Muscle of leg (tissue), 11 donors: Measurements from ENCODE around the gene RIF1. TPM values are rescaled to one million over a fixed set of nuclear protein-coding genes. Genes with fewer than 3 reads are reported as not detected.

Experiments used
- DNase-seq: peaks from one replicate; pipeline ENCODE4 v3.0.0; 2013
- H3K27ac ChIP-seq: one replicate; pipeline ENCODE4 v1.5.1; 2013; ENCODE audit warnings: mild to moderate bottlenecking, low read length, control low read depth
- H3K27me3 ChIP-seq: one replicate; pipeline ENCODE4 v1.6.1; 2013; ENCODE audit warnings: low read length; ENCODE audit not compliant: control insufficient read depth, insufficient read depth
- H3K36me3 ChIP-seq: one replicate; pipeline ENCODE4 v1.6.1; 2013; ENCODE audit warnings: low read length; ENCODE audit not compliant: control insufficient read depth, insufficient read depth
- H3K4me1 ChIP-seq: one replicate; pipeline ENCODE4 v1.6.1; 2013; ENCODE audit warnings: low read length; ENCODE audit not compliant: control insufficient read depth, insufficient read depth
- H3K4me3 ChIP-seq: one replicate; pipeline ENCODE4 v1.5.1; 2013; ENCODE audit warnings: low read length, control low read depth
- H3K9me3 ChIP-seq: replicated peaks from 2 replicates; pipeline ENCODE4 v1.6.1; 2013; ENCODE audit warnings: low read depth, low read length; ENCODE audit not compliant: control insufficient read depth
- WGBS: methylation state at CpG from one replicate; pipeline ENCODE4 v1.1.5; 2013; ENCODE audit warnings: missing lambda C conversion rate; ENCODE audit not compliant: insufficient coverage; 5-methylcytosine and 5-hydroxymethylcytosine counted together
- polyA plus RNA-seq, 8 donors: library from polyadenylated mRNA; unstranded; fragments of 120-200 nt; gene quantifications; one replicate each; pipeline versions ENCODE4 v1.2.1 to v1.2.3, GENCODE V29; 2013; ENCODE audit warnings: inconsistent platforms in 1 of 8, low replicate concordance in 1 of 8; ENCODE audit not compliant: insufficient read length in 8 of 8, insufficient read depth in 1 of 8
- total RNA-seq: library from RNA; stranded (reverse); fragments of 120-200 nt; gene quantifications from one replicate; pipeline ENCODE4 v1.2.4, GENCODE V29; 2013

Gene RIF1
- total and polyA plus RNA-seq, 9 donors = 31.0 to 124 (median 50.8) TPM

DNA sequence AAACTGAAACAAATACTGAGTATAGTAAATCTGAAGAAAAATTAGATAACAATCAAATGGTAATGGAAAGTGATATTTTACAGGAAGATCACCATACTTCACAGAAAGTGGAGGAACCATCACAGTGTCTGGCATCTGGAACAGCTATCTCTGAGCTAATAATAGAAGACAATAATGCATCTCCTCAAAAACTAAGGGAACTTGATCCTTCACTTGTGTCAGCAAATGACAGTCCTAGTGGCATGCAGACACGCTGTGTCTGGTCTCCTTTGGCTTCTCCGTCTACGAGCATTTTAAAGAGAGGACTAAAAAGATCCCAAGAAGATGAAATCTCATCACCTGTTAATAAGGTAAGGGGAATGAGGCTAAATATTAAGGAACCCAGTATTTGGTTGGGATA, 56.1 kb downstream of the RIF1 start:
- H3K27ac ChIP-seq = no peak overlapping the region
- no CpG with 5 or more reads among the region's 3 CpGs for WGBS
- DNase-seq = no peak
- H3K27me3 ChIP-seq = no peaks in the 10 kb centered on the region
- no peak overlapping the region for H3K4me3 ChIP-seq
- H3K9me3 ChIP-seq = no peaks in the 10 kb centered on the region
- no peaks in the 10 kb centered on the region for H3K4me1 ChIP-seq
- peaks cover 33% of the 10 kb centered on the region for H3K36me3 ChIP-seq

- H3K27ac ChIP-seq = no peak overlapping the region
- no CpG with 5 or more reads among the region's 1 CpG for WGBS
- H3K4me1 ChIP-seq = no peaks in the 10 kb centered on the region
- H3K27me3 ChIP-seq = no peaks in the 10 kb centered on the region
- no peak for DNase-seq
- no peak overlapping the region for H3K4me3 ChIP-seq
- no peaks in the 10 kb centered on the region for H3K9me3 ChIP-seq
- peaks cover 19% of the 10 kb centered on the region for H3K36me3 ChIP-seq
Observed at GRCh38 chr2:151470556-151470955, 60.9 kb downstream of the RIF1 start.

DNA sequence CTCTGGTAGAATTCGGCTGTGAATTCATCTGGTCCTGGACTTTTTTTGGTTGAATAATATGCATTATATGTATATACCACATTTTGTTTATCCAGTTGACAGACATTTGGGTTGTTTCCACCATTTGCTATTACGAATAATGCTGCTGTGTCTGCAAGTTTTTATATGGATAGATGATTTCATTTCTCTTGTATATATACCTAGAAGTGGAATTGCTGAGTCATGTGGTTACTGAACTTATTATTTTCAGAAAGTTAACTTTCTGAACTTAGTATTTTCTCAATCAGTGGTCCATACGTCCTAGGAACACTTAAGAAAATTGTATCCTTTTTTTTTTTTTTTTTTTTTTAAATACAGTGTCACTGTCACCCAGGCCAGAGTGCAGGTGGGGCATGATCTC, 63.3 kb downstream of the RIF1 start:
- no peak overlapping the region for H3K4me3 ChIP-seq
- no peak for DNase-seq
- WGBS = no CpG with 5 or more reads among the region's 3 CpGs
- H3K9me3 ChIP-seq = no peaks in the 10 kb centered on the region
- no peaks in the 10 kb centered on the region for H3K27me3 ChIP-seq
- no peak overlapping the region for H3K27ac ChIP-seq
- H3K36me3 ChIP-seq = peaks cover 13% of the 10 kb centered on the region
- no peaks in the 10 kb centered on the region for H3K4me1 ChIP-seq

GRCh38 chr2:151475071-151475470, 65.4 kb downstream of the RIF1 start:
- H3K27ac ChIP-seq = no peak overlapping the region
- no CpG with 5 or more reads among the region's 2 CpGs for WGBS

DNA sequence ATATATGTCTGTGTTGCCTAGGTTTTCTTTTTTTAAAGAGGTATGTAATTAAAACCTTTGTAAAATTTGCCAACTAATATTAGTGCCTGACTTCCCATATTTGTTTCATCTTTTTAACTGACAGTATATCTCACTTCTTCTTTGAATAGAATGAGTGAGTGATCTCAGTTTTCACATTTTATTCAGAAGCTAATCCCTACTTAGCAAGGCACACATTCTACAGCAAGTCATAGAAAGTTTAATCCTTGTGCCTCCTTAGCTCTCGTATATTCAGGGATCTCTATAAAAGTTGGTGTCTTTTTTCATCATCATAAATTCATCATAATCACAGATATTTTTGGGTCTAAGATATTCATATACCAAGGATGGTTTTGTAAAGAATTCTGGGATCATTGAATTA, 66.6 kb downstream of the RIF1 start:
- no peaks in the 10 kb centered on the region for H3K4me1 ChIP-seq
- no peak overlapping the region for H3K4me3 ChIP-seq
- H3K27ac ChIP-seq = no peak overlapping the region
- H3K27me3 ChIP-seq = no peaks in the 10 kb centered on the region
- DNase-seq = no peak
- no CpG with 5 or more reads among the region's 1 CpG for WGBS
- H3K9me3 ChIP-seq = no peaks in the 10 kb centered on the region
- peaks cover 9% of the 10 kb centered on the region for H3K36me3 ChIP-seq

More at GRCh38 chr2:151475071-151475470, 65.4 kb downstream of the RIF1 start:
- Histone ChIP-seq H3K27me3 (no peaks in the 10 kb centered on the region), H3K36me3 (peaks cover 11% of the 10 kb centered on the region), H3K4me1 (no peaks in the 10 kb centered on the region), H3K9me3 (no peaks in the 10 kb centered on the region), H3K4me3 (no peak overlapping the region)
- no peak for DNase-seq

DNA sequence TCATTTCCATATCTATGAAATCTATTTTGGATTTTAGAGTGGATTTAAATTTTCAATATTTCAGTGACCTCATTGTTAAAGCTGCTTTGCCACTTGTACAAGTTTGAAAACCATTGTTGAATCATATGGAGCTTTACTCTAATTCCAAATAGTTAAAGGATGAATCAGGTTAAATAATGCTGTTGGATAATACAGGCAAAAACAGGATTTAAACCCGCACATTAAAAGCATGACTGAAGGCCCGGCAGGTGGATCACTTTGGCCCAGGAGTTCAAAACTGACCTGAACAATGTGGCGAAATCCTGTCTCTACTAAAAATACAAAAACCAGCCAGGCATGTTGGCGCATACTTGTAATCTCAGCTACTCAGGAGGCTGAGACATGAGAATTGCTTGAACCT, 68.3 kb downstream of the RIF1 start:
- WGBS = 100% methylated on average over 4 of the region's 4 CpGs
- Histone ChIP-seq H3K9me3 (no peaks in the 10 kb centered on the region), H3K4me1 (no peaks in the 10 kb centered on the region), H3K27me3 (no peaks in the 10 kb centered on the region), H3K36me3 (peaks cover 15% of the 10 kb centered on the region), H3K27ac (no peak overlapping the region), H3K4me3 (no peak overlapping the region)
- DNase-seq = no peak

GRCh38 chr2:151481744-151482143, 72.0 kb downstream of the RIF1 start:
- no peaks in the 10 kb centered on the region for H3K27me3 ChIP-seq
- no peak overlapping the region for H3K27ac ChIP-seq
- no peak for DNase-seq
- peaks cover 30% of the 10 kb centered on the region for H3K36me3 ChIP-seq
- H3K4me1 ChIP-seq = no peaks in the 10 kb centered on the region
- H3K9me3 ChIP-seq = no peaks in the 10 kb centered on the region
- WGBS = no CpG with 5 or more reads among the region's 5 CpGs
- H3K4me3 ChIP-seq = no peak overlapping the region

- H3K27ac ChIP-seq = no peak overlapping the region
- DNase-seq = no peak
- no peak overlapping the region for H3K4me3 ChIP-seq
- peaks cover 30% of the 10 kb centered on the region for H3K36me3 ChIP-seq
- no CpG with 5 or more reads among the region's 4 CpGs for WGBS
- no peaks in the 10 kb centered on the region for H3K27me3 ChIP-seq
- no peaks in the 10 kb centered on the region for H3K9me3 ChIP-seq
- no peaks in the 10 kb centered on the region for H3K4me1 ChIP-seq
Observed at GRCh38 chr2:151482171-151482725, 72.5 kb downstream of the RIF1 start.

GRCh38 chr2:151483546-151483945, 73.8 kb downstream of the RIF1 start:
- DNase-seq = no peak
- Histone ChIP-seq H3K4me3 (no peak overlapping the region), H3K36me3 (peaks cover 31% of the 10 kb centered on the region), H3K27me3 (no peaks in the 10 kb centered on the region), H3K9me3 (no peaks in the 10 kb centered on the region), H3K27ac (no peak overlapping the region), H3K4me1 (no peaks in the 10 kb centered on the region)
- 94% methylated on average over 4 of the region's 6 CpGs for WGBS

DNA sequence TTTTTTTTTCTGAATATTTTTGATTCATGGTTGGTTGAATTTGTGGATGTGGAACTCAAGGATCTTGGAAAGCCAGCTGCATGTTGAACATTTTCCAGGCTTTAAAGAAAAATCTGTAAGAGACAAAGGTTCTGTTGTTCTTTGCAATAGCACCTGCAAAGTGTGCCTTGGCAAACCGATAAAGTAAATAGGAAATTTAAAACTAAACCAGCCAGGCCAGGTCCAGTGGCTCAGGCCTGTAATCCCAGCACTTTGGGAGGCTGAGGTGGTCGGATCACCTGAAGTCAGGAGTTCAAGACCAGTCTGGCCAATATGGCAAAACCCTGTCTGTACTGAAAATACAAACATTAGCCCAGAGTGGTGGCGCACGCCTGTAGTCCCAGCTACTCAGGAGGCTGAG, 74.4 kb downstream of the RIF1 start:
- H3K36me3 ChIP-seq = peaks cover 31% of the 10 kb centered on the region
- DNase-seq = no peak

GRCh38 chr2:151486053-151486452, 76.4 kb downstream of the RIF1 start:
- peaks cover 40% of the 10 kb centered on the region for H3K36me3 ChIP-seq
- no peaks in the 10 kb centered on the region for H3K4me1 ChIP-seq

More for the DNA sequence above, 74.4 kb downstream of the RIF1 start:
- H3K4me1 ChIP-seq = no peaks in the 10 kb centered on the region
- H3K27ac ChIP-seq = no peak overlapping the region
- H3K4me3 ChIP-seq = no peak overlapping the region
- H3K27me3 ChIP-seq = no peaks in the 10 kb centered on the region
- 93% methylated on average over 4 of the region's 4 CpGs for WGBS
- H3K9me3 ChIP-seq = no peaks in the 10 kb centered on the region

More at GRCh38 chr2:151486053-151486452, 76.4 kb downstream of the RIF1 start:
- no CpG with 5 or more reads among the region's 1 CpG for WGBS
- no peak for DNase-seq
- Histone ChIP-seq H3K4me3 (no peak overlapping the region), H3K27ac (no peak overlapping the region), H3K9me3 (no peaks in the 10 kb centered on the region), H3K27me3 (no peaks in the 10 kb centered on the region)
